ENCODE data around the gene CLIC3.

CLIC3 gene

DNA sequence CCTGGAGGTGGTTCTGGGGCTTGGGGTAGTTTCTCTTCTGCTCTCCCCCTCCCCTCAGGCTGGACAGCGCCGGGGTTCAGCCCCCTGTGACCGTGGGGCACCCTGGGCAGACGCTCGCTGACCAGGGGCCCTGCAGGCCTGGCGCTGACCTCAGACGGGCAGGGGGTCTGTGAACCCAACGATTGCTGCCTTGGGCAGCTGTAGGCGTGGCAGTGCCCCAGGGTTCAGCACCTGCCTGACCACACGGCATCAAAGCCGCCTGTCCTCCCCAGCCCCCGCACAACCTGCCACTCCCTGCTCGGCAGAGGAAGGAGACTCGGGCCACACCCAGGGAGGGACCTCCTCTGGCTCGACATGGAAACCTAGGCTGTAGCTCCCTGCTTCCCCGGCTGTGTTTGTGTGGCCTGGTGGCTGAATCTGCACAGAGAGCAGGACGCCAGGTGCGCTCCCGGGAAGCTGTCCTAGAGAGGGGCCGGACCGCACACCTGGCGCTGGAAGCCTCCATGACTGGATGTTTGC is 32.1 kb downstream of the CLIC3 start:
- no peak for DNase-seq (ENCODE audit: low read depth in 2 of 2)

DNA sequence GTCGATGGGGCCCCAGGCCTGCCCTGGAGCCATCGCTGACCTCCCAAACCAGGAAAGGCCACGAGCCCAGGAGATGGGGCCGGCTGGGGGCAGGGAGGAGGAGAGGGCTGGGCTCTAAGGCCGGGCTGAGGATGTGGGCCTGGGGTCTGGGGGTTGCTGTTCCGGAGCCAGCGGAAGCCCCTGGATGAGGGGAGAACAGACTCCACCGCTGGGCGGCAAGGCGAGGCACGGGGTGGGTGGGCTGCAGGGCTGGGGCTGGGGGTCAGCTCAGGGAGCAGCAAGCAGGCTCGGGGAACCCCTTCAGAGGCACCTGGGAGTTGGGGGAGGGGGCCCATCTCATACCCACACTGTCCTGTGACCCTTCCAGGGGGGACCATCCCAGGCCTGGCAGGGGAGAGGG is 32.6 kb downstream of the CLIC3 start:
- no peak for DNase-seq (ENCODE audit: low read depth in 2 of 2)

DNA sequence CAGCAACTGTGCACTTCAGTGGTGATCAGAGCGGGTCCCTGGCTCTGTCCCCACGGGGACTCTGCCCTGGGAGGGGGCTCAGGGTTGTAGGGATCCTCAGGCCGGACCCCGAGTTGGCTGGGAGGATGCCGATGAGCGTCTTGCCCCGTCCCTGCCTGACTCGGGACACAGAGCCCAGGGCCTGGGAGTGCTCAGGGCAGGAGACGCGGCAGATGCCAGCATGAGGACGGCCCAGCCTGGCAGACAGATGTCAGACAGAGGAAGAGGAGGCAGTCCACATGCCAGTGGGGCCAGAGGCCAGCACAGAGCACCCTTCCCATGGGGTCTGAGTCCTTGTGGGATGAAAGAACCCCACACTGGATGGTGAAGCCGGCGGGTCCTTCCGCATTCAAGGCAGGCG is 33.0 kb downstream of the CLIC3 start:
- no peak for DNase-seq (ENCODE audit: low read depth in 2 of 2)

DNA sequence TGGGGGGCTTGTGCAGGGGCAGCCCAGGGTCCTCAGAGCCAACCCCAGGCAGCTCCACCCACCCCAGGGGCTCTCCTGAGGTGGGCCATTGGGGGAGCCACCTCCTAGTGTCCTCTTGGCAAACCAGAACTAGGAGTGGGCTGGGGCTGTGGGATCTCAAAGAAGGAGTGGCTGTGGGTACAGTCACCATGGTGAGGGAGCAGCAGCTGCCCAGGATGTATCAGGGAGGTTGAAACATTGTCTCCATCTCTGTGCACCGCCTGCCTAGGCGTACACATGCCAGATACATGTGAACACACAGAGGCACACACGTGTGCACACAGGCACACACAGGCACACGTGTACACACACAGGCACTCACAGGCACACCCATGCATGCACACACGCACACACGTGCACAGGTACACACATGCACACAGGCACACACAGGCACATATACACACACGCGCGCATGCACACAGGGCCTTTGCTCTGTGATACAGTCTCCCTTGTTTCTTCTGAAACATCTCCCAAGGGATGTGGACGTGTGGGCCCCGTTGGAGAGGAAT is 33.6 kb downstream of the CLIC3 start:
- no peak for DNase-seq (ENCODE audit: low read depth in 2 of 2)

DNA sequence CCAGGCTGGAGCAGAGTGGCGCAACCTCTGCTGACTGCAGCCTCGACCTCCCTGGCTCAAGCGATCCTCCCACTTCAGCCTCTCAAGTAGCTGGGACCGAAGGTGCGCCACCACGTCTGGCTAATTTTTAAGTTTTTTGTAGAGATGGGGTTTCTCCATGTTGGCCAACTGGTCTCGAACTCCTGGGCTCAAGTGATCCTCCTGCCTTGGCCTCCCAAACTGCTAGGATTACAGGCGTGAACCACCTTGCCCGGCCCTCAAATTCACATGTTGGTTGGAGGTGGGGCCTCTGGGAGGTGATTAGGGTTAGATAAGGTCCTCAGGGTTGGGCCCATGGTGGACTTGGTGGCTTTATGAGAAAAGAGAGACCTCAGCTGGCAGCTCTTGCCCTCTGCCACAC is 34.2 kb downstream of the CLIC3 start:
- no peak for DNase-seq (ENCODE audit: low read depth in 2 of 2)

DNA sequence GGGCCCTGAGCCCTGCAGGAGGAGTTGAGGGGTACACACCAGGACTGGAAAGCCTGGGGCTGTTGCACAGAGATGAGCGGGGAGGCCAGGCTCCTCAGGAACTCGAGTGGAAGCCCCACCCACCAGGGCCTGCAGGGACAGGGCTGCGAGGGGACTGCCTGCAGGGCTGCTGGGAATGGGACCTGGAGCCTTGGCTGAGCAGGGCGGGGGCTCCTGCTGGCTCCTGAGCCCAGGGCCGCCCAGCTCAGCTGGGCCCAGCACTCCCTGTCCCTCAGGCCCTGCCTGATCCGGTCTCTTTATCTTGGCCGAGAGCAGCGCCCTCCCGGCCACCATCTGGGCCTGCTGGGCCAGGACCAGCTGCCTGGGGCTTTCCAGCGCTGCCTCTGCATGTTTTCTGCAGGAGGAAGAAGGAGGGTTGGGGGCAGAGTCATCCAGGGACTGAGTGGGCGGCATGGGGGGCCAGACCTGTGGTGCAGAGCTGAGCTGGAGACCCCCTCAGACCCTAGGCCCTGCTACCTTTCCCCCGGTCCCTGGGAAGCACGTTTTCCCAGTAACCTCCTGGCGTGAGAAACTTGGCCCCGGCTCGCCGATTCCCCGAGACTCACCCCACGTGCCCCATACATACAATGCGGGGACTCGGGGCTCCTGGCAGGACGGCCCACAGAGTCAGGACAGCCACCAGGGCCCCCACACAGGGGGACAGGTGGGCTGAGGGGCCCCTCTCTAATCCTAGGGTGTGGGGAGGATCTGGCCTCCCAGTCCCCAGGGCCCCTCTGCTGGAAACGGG is 34.9 kb downstream of the CLIC3 start:
- DNase-seq (ENCODE audit: low read depth in 2 of 2) = no peak

DNA sequence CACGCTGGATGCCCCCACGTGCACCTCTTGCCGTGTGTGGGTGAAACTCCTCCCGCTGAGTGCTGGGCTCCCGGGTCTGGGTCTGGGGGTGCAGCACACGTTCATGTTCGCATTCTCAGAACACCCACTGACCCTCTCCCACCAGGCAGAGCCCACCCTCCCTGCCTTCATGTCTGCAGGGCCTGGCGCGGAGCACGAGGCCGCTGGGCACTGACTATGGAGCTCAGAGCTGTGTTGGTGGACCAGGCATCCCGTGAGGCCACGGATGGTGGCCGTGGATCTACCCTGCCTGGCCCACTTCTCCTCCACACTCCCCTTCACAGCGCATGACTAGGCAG is 35.5 kb downstream of the CLIC3 start:
- no peak for DNase-seq (ENCODE audit: low read depth in 2 of 2)

DNA sequence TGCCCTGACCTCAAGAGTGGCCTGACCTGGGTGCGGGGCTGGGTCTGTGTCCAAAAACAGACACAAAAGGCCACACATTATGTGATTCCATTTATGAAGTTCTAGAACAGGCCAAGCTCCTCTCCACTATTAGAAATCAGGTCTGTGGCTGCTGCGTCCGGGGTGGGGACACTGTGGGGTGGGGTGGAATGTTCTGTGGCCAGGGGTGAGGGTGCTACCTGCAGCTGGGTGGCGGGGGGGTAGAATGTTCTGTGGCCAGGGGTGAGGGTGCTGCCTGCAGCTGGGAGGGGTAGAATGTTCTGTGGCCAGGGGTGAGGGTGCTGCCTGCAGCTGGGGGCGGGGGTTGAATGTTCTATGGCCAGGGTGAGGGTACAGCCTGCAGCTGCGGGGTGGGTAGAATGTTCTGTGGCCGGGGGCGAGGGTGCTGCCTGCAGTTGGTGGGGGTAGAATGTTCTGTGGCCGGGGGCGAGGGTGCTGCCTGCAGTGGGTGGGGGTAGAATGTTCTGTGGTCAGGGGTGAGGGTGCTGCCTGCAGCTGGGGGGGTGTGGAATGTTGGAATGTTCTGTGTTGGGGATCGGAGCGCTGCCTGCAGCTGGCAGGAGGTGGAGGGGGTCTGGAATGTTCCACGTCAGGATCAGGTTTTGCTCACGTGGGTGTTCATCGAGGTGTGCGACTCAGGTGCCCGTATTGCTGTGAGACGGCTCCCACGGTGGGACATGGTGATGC is 36.0 kb downstream of the CLIC3 start:
- DNase-seq (ENCODE audit: low read depth in 2 of 2) = peak in 1 of 2 donors; percentile 37

DNA sequence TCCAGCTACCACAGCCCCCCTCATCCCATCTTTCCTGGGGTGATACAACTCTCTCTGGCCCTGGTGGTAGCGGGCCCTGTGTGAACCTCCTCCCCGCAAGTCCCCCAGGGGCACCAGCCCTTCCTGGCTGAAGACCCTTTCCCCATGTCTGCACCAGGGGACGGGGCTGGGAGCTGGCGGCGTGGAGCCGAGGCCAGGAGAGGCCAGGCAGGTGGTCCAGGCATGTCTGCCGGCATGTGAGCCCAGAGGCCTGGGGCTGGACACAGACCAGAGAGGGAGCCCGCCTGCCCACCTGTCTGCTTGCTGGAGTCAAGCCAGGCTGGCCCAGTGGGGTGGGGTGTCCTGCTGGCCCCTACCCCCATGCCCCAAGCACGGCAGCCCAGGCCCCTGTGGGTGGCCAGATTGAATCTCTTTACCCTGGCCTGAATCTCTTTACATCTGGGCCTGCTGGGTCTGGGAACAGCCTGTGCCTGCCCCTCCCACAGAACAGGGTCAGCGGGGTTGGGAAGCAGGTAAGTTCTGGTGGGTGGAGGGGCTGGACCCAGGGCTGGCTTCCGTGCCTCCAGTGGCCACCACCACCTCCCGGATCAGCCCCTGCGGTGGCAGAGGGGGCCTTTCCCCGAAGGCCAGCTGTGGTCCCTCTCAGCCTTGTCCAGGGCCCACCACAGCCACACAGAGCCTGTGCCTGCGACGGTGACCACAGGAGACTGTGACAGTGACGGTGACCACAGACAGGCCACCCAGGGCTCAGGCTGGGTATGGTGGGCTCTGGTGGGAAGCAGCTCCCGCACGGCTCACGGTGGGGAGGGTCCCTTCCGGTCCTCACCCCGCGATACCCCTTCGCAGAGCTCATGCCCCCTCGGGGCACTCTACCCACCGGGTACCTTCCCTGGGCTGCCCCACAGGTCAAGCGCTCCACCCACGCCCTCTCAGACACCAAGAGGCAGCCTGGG is 37.2 kb downstream of the CLIC3 start:
- no peak for DNase-seq (ENCODE audit: low read depth in 2 of 2)

DNA sequence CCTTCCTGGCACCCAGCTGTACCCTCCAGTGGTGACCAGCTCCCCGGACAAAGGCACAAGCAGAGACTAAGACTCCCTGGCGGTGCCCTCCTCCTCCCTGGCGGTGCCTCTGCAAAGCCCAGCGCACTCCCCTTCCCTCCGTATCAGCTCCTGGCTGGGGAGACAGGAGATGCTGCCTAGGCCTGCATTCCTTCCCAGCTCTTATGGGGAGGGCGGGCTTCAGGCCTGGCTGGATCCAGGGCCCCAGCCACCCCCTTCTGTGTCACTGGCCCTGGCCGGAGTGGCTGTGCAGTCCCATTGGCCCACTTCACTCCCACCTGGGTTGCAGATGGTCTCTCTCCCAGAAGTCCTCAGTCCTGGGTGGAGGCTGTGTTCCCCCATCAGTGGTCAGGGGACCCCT is 37.9 kb downstream of the CLIC3 start:
- DNase-seq (ENCODE audit: low read depth in 2 of 2) = no peak

DNA sequence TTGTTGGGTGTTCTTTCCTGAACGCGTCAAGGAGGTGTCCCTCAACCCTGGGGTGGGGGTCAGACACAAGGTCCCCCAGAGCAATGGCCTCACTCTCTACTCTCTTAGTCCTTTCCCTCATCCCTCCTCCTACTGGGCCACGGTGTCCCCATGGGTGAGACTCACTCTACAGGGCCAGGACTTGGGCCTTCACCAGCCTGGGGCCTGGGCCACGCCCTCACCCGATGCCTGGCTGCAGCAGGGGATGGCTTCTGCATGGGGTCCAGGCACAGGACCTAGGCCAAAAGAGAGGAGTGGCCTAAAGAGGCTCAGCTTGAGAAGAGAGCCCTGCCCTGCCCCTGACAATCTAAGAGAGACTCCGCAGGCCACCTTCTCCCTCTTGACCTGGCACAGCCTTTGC is 38.5 kb downstream of the CLIC3 start:
- no peak for DNase-seq (ENCODE audit: low read depth in 2 of 2)

DNA sequence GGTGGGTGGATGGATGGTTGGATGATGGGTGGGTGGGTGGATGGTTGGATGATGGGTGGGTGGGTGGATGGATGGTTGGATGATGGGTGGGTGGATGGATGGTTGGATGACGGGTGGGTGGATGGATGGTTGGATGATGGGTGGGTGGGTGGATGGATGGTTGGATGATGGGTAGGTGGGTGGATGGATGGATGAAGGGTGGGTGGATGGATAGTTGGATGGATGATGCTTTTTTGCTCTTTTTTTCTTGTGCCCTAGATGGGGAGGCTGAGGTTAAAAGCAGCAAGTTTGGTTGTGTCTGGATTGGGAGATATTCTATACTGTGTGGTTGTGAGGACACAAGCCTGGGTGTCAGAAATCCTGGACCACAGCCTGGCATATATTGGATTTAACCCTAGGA is 38.9 kb downstream of the CLIC3 start:
- no peak for DNase-seq (ENCODE audit: low read depth in 2 of 2)

DNA sequence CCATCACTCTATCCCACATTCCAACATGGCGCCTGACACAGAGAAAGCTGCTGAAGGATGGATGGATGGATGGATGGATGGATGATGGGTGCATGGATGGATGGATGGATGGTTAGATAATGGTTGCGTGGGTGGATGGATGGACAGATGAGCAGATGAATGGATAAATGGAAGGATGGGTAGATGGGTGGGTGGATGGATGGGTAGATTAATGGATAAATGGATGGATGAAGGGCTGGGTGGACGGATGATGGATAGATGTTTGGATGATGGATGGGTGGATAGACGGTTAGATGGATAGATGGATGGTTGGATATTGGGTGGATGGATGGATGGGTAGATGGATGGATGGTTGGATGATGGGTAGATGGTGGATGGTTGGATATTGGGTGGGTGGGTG is 39.8 kb downstream of the CLIC3 start:
- DNase-seq (ENCODE audit: low read depth in 2 of 2) = no peak

DNA sequence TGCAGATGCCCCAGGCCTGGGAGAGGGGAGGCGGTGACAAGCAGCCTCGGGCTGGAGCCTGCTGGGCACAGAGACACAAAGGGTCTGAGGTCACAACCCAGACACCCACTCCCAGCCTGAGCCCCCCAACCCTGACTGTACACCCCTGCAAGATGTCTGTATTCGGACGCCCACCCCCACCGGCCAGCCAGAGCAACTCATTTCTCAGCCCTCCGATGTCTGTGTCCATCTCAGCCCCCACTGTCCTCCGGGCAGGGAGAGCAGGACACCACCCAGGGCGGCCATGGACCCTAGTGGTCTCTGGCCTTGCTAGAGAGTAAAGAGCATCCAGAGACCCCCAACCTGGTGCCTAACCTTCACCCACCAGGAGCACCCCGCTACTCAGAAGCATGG is 40.4 kb downstream of the CLIC3 start:
- DNase-seq (ENCODE audit: low read depth in 2 of 2) = no peak

DNA sequence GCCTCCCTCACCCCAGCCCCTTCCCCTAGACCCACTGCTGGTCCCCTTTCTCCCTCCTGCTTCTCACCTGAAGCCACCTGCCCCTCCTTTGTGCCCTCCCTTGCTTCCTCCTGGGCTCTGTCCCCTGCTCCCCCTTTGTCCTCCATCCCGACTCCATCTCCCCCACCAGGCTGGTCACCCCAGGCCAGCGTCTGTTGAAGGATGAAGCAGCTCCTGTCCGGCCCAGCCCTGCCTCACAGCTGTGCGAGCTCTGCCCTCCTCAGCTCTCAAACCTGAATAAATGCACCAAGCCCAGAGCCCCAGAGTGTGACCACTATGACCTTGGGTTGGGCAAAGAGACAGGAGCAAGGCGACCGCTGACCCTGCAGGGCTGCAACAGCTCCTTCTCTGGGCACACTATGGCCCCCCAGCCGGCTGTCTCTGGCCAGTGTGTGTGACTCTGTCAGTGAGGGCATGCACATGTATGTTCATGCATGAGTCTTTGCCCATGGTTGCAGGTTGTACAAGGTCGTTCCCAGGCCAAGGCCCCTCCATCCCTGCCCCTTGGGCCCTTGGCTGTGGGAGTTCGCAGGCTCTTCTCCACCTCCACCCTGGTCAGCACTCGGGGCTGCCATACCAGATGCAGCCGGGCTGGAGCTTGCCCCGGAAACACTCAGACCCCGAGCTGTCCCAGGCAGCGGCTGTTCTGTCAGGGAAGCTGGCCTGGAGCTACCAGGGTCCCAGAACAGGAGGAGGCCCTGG is 41.0 kb downstream of the CLIC3 start:
- DNase-seq (ENCODE audit: low read depth in 2 of 2) = no peak

DNA sequence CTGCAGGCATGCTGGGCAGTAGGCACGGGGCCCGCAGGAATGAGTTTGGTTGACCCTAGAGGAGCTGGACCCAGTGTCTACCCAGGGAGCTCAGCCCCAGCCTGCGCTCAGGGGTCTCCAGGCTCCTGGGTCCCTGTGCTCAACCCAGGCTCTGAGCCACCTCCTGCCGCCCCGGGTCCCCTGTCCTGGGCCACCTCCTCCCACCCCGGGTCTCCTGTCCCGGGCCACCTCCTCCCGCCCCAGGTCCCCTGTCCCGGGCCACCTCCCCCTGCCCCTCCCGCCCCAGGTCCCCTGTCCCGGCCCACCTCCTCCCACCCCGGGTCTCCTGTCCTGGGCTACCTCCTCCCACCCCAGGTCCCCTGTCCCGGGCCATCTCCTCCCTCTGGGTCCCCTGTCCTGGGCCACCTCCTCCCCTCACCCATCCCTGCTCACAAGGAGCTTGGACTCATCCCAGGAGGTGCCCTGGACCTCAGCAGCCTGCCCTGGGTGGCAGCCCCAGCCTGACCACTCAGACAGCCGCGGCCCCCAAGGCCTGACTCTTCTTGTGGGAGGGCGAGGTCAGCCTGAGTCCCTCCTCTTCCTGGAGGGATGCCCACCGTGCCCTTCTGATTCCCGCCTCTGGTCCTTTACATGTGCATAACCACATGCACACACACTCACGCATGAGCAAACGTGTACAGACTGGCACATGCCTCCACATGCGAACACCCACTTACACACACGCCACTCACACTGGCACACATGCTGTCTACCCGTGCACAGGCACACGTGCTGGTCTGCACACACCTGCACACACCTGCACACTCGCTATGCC is 41.9 kb downstream of the CLIC3 start:
- DNase-seq (ENCODE audit: low read depth in 2 of 2) = no peak

DNA sequence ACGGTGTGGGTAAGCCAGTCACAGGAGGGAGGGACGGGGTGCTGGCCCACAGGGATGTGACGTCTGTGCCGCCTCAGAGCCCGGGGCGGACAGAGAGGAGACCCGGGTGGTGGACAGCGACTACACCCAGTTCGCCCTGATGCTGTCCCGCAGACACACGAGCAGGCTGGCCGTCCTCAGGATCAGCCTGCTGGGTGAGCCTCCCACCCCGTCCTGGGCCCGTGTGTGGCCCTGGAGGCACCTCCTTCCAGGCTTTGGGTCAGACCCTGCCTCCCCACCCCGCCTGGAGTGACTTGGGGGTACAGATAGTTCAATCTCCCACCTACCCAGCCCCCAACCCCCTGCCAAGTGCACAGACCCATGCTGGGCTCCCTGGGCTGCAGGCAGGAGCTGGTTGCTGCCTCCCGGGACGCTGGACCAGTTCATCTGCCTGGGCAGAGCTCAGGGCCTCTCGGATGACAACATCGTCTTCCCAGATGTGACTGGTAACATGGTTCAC is 42.5 kb downstream of the CLIC3 start:
- DNase-seq (ENCODE audit: low read depth in 2 of 2) = no peak

DNA sequence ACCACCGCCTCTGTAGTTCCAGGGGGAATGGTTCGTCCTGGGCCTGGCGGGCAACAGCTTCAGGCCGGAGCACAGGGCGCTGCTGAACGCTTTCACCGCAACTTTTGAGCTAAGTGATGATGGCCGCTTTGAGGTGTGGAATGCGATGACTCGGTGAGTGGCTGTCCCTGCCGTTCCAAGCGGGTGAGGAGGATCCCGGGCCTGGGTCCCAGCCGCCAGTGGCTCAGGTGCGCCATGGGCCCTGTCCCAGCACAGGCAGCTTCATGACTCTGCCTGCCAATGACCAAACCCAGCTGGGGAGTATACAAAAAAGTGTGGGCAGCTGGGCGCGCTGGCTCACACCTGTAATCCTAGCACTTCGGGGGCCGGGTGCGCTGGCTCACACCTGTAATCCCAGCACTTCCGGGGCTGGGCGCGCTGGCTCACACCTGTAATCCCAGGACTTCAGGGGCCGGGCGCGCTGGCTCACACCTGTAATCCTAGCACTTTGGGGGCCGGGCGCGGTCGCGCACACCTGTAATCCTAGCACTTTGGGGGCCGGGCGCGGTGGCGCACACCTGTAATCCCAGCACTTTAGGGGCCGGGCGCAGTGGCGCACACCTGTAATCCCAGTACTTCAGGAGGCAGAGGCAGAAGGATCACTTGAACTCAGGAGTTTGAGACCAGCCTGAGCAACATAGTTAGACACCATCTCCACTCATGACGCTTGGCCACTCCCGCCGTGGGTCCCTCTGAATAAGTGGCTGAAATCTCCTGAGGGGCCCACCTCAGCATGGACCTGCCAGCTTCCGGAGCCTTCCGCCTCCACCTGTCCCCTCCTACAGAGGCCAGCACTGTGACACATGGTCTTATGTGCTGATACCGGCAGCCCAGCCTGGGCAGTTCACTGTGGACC is 43.2 kb downstream of the CLIC3 start:
- DNase-seq (ENCODE audit: low read depth in 2 of 2) = no peak

DNA sequence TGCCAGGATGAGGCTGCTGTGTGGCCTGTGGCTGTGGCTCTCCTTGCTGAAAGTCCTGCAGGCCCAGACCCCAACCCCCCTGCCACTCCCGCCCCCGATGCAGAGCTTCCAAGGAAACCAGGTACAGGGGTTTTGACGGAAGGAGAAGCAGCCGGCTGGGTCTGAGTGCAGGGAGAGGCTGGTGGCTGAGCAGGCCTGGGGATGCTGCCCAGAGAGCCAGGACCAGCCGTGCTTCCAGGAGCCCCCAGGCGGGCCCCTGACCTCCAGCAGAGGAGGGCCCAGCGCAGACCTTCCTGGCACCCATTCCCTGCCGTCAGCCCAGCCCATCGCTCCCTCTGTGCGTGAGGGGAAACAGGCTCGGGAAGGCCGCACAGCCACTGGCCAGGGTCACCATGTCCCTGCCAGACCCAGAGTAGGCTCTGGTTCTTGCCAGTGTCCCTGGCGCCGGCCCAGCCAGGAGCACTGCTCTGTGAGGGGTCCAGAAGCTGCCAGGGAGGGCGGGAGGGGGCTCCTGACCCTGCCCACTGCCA is 44.0 kb downstream of the CLIC3 start:
- no peak for DNase-seq (ENCODE audit: low read depth in 2 of 2)

All from stimulated activated CD8-positive, alpha-beta memory T cell treated with anti-CD3 and anti-CD28 coated beads, Interleukin-7, amount 100 ng/mL, for 4 hours (primary cell).